Subcutaneous adipose tissue (tissue), 4 donors: ENCODE results near the gene SNIP1. TPM values are rescaled to one million over a fixed set of nuclear protein-coding genes. Genes with fewer than 3 reads are reported as not detected.

ENCODE experiments used
- CTCF ChIP-seq: fragments of 450-650 bp; IDR thresholded peaks from one replicate; pipeline ENCODE4 v1.5.1; 2016; ENCODE audit warnings: low read depth, mild to moderate bottlenecking, control low read depth, antibody characterized with exemption, moderate library complexity
- total RNA-seq, 4 donors: library from RNA; depleted of rRNA; stranded (reverse); fragments of >200 nt; gene quantifications; one replicate each; pipeline ENCODE4 v1.1.0, GENCODE V29; 2016

Gene SNIP1
- total RNA-seq, 4 donors from 2014 or later: 9.8 to 18.1 (median 13.7) TPM

- no peak for TF ChIP-seq CTCF
Observed at GRCh38 chr1:37502104-37502503, 52.0 kb downstream of the SNIP1 start.

GRCh38 chr1:37501661-37502060 is 52.4 kb downstream of the SNIP1 start:
- TF ChIP-seq CTCF: no peak

GRCh38 chr1:37498872-37499617 is 55.0 kb downstream of the SNIP1 start:
- no peak for TF ChIP-seq CTCF

GRCh38 chr1:37497832-37498231 is 56.3 kb downstream of the SNIP1 start:
- no peak for TF ChIP-seq CTCF

GRCh38 chr1:37495875-37496274 is 58.2 kb downstream of the SNIP1 start:
- no peak for TF ChIP-seq CTCF

- no peak for TF ChIP-seq CTCF
Observed at GRCh38 chr1:37493336-37494098, 60.6 kb downstream of the SNIP1 start.

- TF ChIP-seq CTCF: no peak
Observed at GRCh38 chr1:37487619-37487984, 66.5 kb downstream of the SNIP1 start.
